ENCODE measurements around the gene PIAS1. TPM values are rescaled to one million over a fixed set of nuclear protein-coding genes. Genes with fewer than 3 reads are reported as not detected.
A peak's percentile ranks its signal among the peaks of the same experiment; 100 is the strongest.
"Not testable (repeated sequence)": the region's sequence is repeated elsewhere in the genome, so short reads cannot be mapped to it uniquely, and the experiment has no call there.

PIAS1 gene
- total RNA-seq, 1 donor from 2014 or later: 12.7 TPM

GRCh38 chr15:68034719-68035293 is 19.3 kb upstream of the PIAS1 start:
- no peak for DNase-seq (ENCODE audit: low read depth in 2 of 2)

GRCh38 chr15:68038246-68038645 is 15.9 kb upstream of the PIAS1 start:
- no peak for DNase-seq (ENCODE audit: low read depth in 2 of 2)

- no peak for DNase-seq (ENCODE audit: low read depth in 2 of 2)
Measured at GRCh38 chr15:68040144-68040543, 14.0 kb upstream of the PIAS1 start.

GRCh38 chr15:68042156-68042854 is 11.8 kb upstream of the PIAS1 start:
- DNase-seq (ENCODE audit: low read depth in 2 of 2): no peak

- DNase-seq (ENCODE audit: low read depth in 2 of 2): no peak
Measured at GRCh38 chr15:68042855-68043222, 11.3 kb upstream of the PIAS1 start.

GRCh38 chr15:68045289-68046265 is 8.5 kb upstream of the PIAS1 start:
- DNase-seq (ENCODE audit: low read depth in 2 of 2): no peak

GRCh38 chr15:68047826-68048225 is 6.3 kb upstream of the PIAS1 start:
- no peak for DNase-seq (ENCODE audit: low read depth in 2 of 2)

GRCh38 chr15:68051109-68051508 is 3.0 kb upstream of the PIAS1 start:
- DNase-seq (ENCODE audit: low read depth in 2 of 2): no peak

GRCh38 chr15:68051907-68052306 is 2.2 kb upstream of the PIAS1 start:
- DNase-seq (ENCODE audit: low read depth in 2 of 2): no peak

GRCh38 chr15:68052431-68052830 is 1.7 kb upstream of the PIAS1 start:
- no peak for DNase-seq (ENCODE audit: low read depth in 2 of 2)

- DNase-seq (ENCODE audit: low read depth in 2 of 2): no peak
Measured at GRCh38 chr15:68053001-68053400, 1.1 kb upstream of the PIAS1 start.

- DNase-seq (ENCODE audit: low read depth in 2 of 2): peak; percentile 39 to 41
Measured at GRCh38 chr15:68054628-68055223, 611 bp downstream of the PIAS1 start.

- peak; percentile 37 to 64 for DNase-seq (ENCODE audit: low read depth in 2 of 2)
Measured at GRCh38 chr15:68055224-68055705, 1.1 kb downstream of the PIAS1 start.

GRCh38 chr15:68056097-68056865 is 2.2 kb downstream of the PIAS1 start:
- DNase-seq (ENCODE audit: low read depth in 2 of 2): no peak

GRCh38 chr15:68057034-68057433 is 2.9 kb downstream of the PIAS1 start:
- DNase-seq (ENCODE audit: low read depth in 2 of 2): no peak

- DNase-seq (ENCODE audit: low read depth in 2 of 2): no peak
Measured at GRCh38 chr15:68057758-68058157, 3.6 kb downstream of the PIAS1 start.

- not testable (repeated sequence) for DNase-seq (ENCODE audit: low read depth in 2 of 2)
Measured at GRCh38 chr15:68058970-68059369, 4.9 kb downstream of the PIAS1 start.

- DNase-seq (ENCODE audit: low read depth in 2 of 2): no peak
Measured at GRCh38 chr15:68059630-68060029, 5.5 kb downstream of the PIAS1 start.

- DNase-seq (ENCODE audit: low read depth in 2 of 2): no peak
Measured at GRCh38 chr15:68061171-68061570, 7.1 kb downstream of the PIAS1 start.

- DNase-seq (ENCODE audit: low read depth in 2 of 2): no peak
Measured at GRCh38 chr15:68061602-68062001, 7.5 kb downstream of the PIAS1 start.

GRCh38 chr15:68062214-68062613 is 8.1 kb downstream of the PIAS1 start:
- no peak for DNase-seq (ENCODE audit: low read depth in 2 of 2)

Measured in lung microvascular endothelial cell (primary cell).